Osteocyte (in vitro differentiated cells): ENCODE data around the gene FBXL7. TPM values are rescaled to one million over a fixed set of nuclear protein-coding genes. Genes with fewer than 3 reads are reported as not detected.
A peak's percentile ranks its signal among the peaks of the same experiment; 100 is the strongest.

Source experiments
- DNase-seq: peaks from one replicate; pipeline ENCODE4 v3.0.0; 2021; ENCODE audit warnings: mixed read lengths; ENCODE audit not compliant: unreplicated experiment; ENCODE audit errors: extremely low spot score
- H3K27ac Mint-ChIP-seq: one replicate; pipeline ENCODE4 v1.8.0; 2021; ENCODE audit warnings: mild to moderate bottlenecking, mixed read lengths; ENCODE audit not compliant: unreplicated experiment
- H3K27me3 Mint-ChIP-seq: one replicate; pipeline ENCODE4 v1.8.0; 2021; ENCODE audit warnings: mixed read lengths; ENCODE audit not compliant: unreplicated experiment
- H3K36me3 Mint-ChIP-seq: one replicate; pipeline ENCODE4 v1.8.0; 2021; ENCODE audit warnings: mixed read lengths; ENCODE audit not compliant: unreplicated experiment
- H3K4me1 Mint-ChIP-seq: one replicate; pipeline ENCODE4 v1.8.0; 2021; ENCODE audit warnings: mixed read lengths; ENCODE audit not compliant: unreplicated experiment
- H3K4me3 Mint-ChIP-seq: one replicate; pipeline ENCODE4 v1.8.0; 2021; ENCODE audit warnings: mild to moderate bottlenecking, moderate library complexity, mixed read lengths; ENCODE audit not compliant: unreplicated experiment
- H3K9me3 Mint-ChIP-seq: one replicate; pipeline ENCODE4 v1.8.0; 2021; ENCODE audit warnings: mixed read lengths; ENCODE audit not compliant: unreplicated experiment
- CTCF ChIP-seq: fragments of 200-600 bp; sonication (generic); IDR thresholded peaks from 2 replicates; pipeline ENCODE4 v1.5.0; 2021; ENCODE audit warnings: antibody characterized with exemption, mild to moderate bottlenecking, moderate library complexity
- total RNA-seq: library from RNA; stranded (reverse); gene quantifications from 2 replicates; pipeline ENCODE4 v1.2.1, GENCODE V29; 2021

FBXL7 gene
- total RNA-seq, 1 donor from 2014 or later, result 28.4 TPM

- Mint-ChIP-seq H3K27me3 (no peaks in the 10 kb centered on the region), H3K27ac (no peak overlapping the region), H3K4me1 (peaks cover 47% of the 10 kb centered on the region), H3K36me3 (peaks cover 3% of the 10 kb centered on the region), H3K9me3 (no peaks in the 10 kb centered on the region), H3K4me3 (no peak overlapping the region)
- TF ChIP-seq CTCF, result no peak
- DNase-seq, result no peak
Observed at GRCh38 chr5:15623794-15624193, 123.8 kb downstream of the FBXL7 start.

GRCh38 chr5:15627109-15627508 is 127.1 kb downstream of the FBXL7 start:
- H3K36me3 Mint-ChIP-seq, result no peaks in the 10 kb centered on the region
- no peak for TF ChIP-seq CTCF
- peaks cover 40% of the 10 kb centered on the region for H3K4me1 Mint-ChIP-seq
- no peaks in the 10 kb centered on the region for H3K9me3 Mint-ChIP-seq
- no peaks in the 10 kb centered on the region for H3K27me3 Mint-ChIP-seq
- H3K4me3 Mint-ChIP-seq, result no peak overlapping the region
- no peak for DNase-seq
- H3K27ac Mint-ChIP-seq, result no peak overlapping the region

GRCh38 chr5:15627647-15628046 is 127.7 kb downstream of the FBXL7 start:
- no peak overlapping the region for H3K27ac Mint-ChIP-seq
- no peaks in the 10 kb centered on the region for H3K36me3 Mint-ChIP-seq
- no peaks in the 10 kb centered on the region for H3K9me3 Mint-ChIP-seq
- no peak for DNase-seq
- TF ChIP-seq CTCF, result no peak
- no peaks in the 10 kb centered on the region for H3K27me3 Mint-ChIP-seq
- H3K4me1 Mint-ChIP-seq, result peaks cover 40% of the 10 kb centered on the region
- H3K4me3 Mint-ChIP-seq, result no peak overlapping the region

GRCh38 chr5:15630441-15630840 is 130.5 kb downstream of the FBXL7 start:
- no peaks in the 10 kb centered on the region for H3K27me3 Mint-ChIP-seq
- no peak for DNase-seq
- H3K27ac Mint-ChIP-seq, result peak overlapping the region; percentile 75
- no peak for TF ChIP-seq CTCF
- H3K36me3 Mint-ChIP-seq, result peaks cover 5% of the 10 kb centered on the region
- peak overlapping the region; percentile 6 for H3K4me3 Mint-ChIP-seq
- peaks cover 31% of the 10 kb centered on the region for H3K4me1 Mint-ChIP-seq
- H3K9me3 Mint-ChIP-seq, result no peaks in the 10 kb centered on the region

- no peak for DNase-seq
- TF ChIP-seq CTCF, result no peak
- Mint-ChIP-seq H3K9me3 (no peaks in the 10 kb centered on the region), H3K4me3 (no peak overlapping the region), H3K36me3 (peaks cover 7% of the 10 kb centered on the region), H3K27me3 (no peaks in the 10 kb centered on the region), H3K4me1 (peaks cover 17% of the 10 kb centered on the region), H3K27ac (no peak overlapping the region)
Observed at GRCh38 chr5:15634591-15635288, 134.8 kb downstream of the FBXL7 start.
